HCT116 (cell line): Measurements from ENCODE around the gene CPT1B.

ENCODE experiments used
- ATF3 ChIP-seq: IDR thresholded peaks from 2 replicates; pipeline ENCODE4 v1.6.1; 2012
- CTCF ChIP-seq, 3 experiments: fragments of 200-600 bp in 1 of 3; sonication (generic) in 1 of 3; IDR thresholded peaks in 2 of 3; conservative IDR thresholded peaks in 1 of 3; 2 replicates each; pipeline ENCODE4 v1.5.1; 2012 to 2017; ENCODE audit warnings: low read depth in 2 of 3, low read length in 2 of 3, antibody characterized with exemption in 1 of 3, borderline replicate concordance in 1 of 3, control low read depth in 1 of 3, mild to moderate bottlenecking in 1 of 3, mixed read lengths in 1 of 3, mixed run types in 1 of 3, moderate library complexity in 1 of 3; ENCODE audit not compliant: insufficient read depth in 1 of 3
- POLR2A ChIP-seq: IDR thresholded peaks from 2 replicates; pipeline ENCODE4 v1.7.0; 2011; ENCODE audit warnings: borderline replicate concordance; ENCODE audit not compliant: insufficient read depth, insufficient read length; ENCODE audit errors: extremely low read depth
- POLR2AphosphoS5 ChIP-seq: IDR thresholded peaks from 2 replicates; pipeline ENCODE4 v1.6.1; 2011; ENCODE audit warnings: mild to moderate bottlenecking, low read depth, low read length, moderate library complexity
- RAD21 ChIP-seq: IDR thresholded peaks from 2 replicates; pipeline ENCODE4 v1.6.1; 2012; ENCODE audit warnings: low read depth, mild to moderate bottlenecking
- SP1 ChIP-seq: IDR thresholded peaks from 2 replicates; pipeline ENCODE4 v1.6.1; 2012; ENCODE audit warnings: low read depth

- TF ChIP-seq POLR2A (no peak), CTCF (IDR thresholded peaks at IDR 0.05 in 2 of 3, conservative IDR thresholded peaks at IDR 0.05 in 1 of 3; ENCODE audit: borderline replicate concordance in 1 of 3, insufficient read depth in 1 of 3, low read depth in 2 of 3, low read length in 2 of 3) (no peak), SP1 (no peak), POLR2AphosphoS5 (no peak), RAD21 (no peak), ATF3 (no peak)
Measured at GRCh38 chr22:50530580-50530876, 47.7 kb downstream of the CPT1B start.
